Kidney (tissue), 14 donors: ENCODE measurements around the gene SLC52A1. TPM values are rescaled to one million over a fixed set of nuclear protein-coding genes. Genes with fewer than 3 reads are reported as not detected.
A peak's percentile ranks its signal among the peaks of the same experiment; 100 is the strongest.

ENCODE experiments used
- DNase-seq, 5 donors: peaks; one replicate each; pipeline ENCODE4 v3.0.0-alpha.2; 2013 to 2020
- FAIRE-seq: peaks from 2 replicates; lab custom pipeline; 2012; peaks lifted over from hg19 to GRCh38; lab: Jason Lieb, UNC
- H3K27ac ChIP-seq, 2 donors: one replicate each; pipeline ENCODE4 v1.7.0; 2013; ENCODE audit warnings: low read depth in 2 of 2, low read length in 2 of 2, inconsistent platforms in 1 of 2
- H3K27me3 ChIP-seq: one replicate; pipeline ENCODE4 v1.7.1; 2013; ENCODE audit warnings: low read length, inconsistent platforms; ENCODE audit not compliant: control insufficient read depth, insufficient read depth
- H3K36me3 ChIP-seq, 3 donors: one replicate each; pipeline versions ENCODE4 v1.7.0 to v1.7.1; 2013; ENCODE audit warnings: low read length in 3 of 3, control low read depth in 1 of 3, inconsistent platforms in 1 of 3; ENCODE audit not compliant: insufficient read depth in 3 of 3, control insufficient read depth in 2 of 3
- H3K4me1 ChIP-seq, 3 donors: one replicate each; pipeline versions ENCODE4 v1.7.0 to v1.7.1; 2013; ENCODE audit warnings: low read length in 3 of 3, inconsistent platforms in 1 of 3, low read depth in 1 of 3; ENCODE audit not compliant: control insufficient read depth in 2 of 3, insufficient read depth in 2 of 3
- H3K4me3 ChIP-seq, 3 donors: one replicate each; pipeline versions ENCODE4 v1.7.0 to v1.8.1; 2013; ENCODE audit warnings: low read length in 3 of 3, control low read depth in 1 of 3, inconsistent platforms in 1 of 3
- H3K9ac ChIP-seq, 3 donors: one replicate each; pipeline versions ENCODE4 v1.7.0 to v1.7.1; 2013; ENCODE audit warnings: low read length in 3 of 3, control low read depth in 1 of 3, inconsistent platforms in 1 of 3
- H3K9me3 ChIP-seq, 3 donors: one replicate each; pipeline versions ENCODE4 v1.7.0 to v1.7.1; 2013; ENCODE audit warnings: low read length in 3 of 3, control low read depth in 1 of 3, inconsistent platforms in 1 of 3; ENCODE audit not compliant: control insufficient read depth in 2 of 3, insufficient read depth in 1 of 3
- CTCF ChIP-seq: IDR thresholded peaks from 3 replicates; pipeline ENCODE4 v1.5.1; 2012; ENCODE audit warnings: mild to moderate bottlenecking, moderate library complexity, borderline replicate concordance; ENCODE audit not compliant: insufficient read depth; ENCODE audit errors: extremely low read depth
- intact Hi-C: fragments of 100-400 bp; cut with DNase I; formaldehyde crosslinking; loops from one replicate; pipeline ENCODE4 v1.11.1; 2022
- polyA plus RNA-seq: library from polyadenylated mRNA; stranded (reverse); fragments of 350-450 nt; fragmentation: Illumina TruSeq; extraction: RNeasy Lipid Tissue Mini Kit (QIAGEN cat#74804); gene quantifications from one replicate; pipeline ENCODE4 v1.2.3, GENCODE V29; 2014; ENCODE audit warnings: low read depth, low replicate concordance; ENCODE audit not compliant: insufficient read depth
- total RNA-seq: library from RNA; stranded (reverse); fragmentation: NEBNext Ultra II Directional; extraction: Animal tissue kit (Norgen Biotek cat#: 25700); gene quantifications from one replicate; pipeline ENCODE4 v1.2.1, GENCODE V29; 2021
- donor health status: control.
- donor health status: control.
- donor health status: control.
- donor health status: control.
- donor health status: control.
- donor health status: DM: yes; HTN: yes; CAD: no.
- donor health status: Normal renal cell carcinoma (clear cell type).

SLC52A1 gene
- total and polyA plus RNA-seq, 2 donors from 2014 or later: 0.19 to 0.90 TPM

- DNase-seq: no peak
- H3K9ac ChIP-seq: no peak overlapping the region
- no peak overlapping the region for H3K27ac ChIP-seq
- no peaks in the 10 kb centered on the region for H3K36me3 ChIP-seq
- H3K27me3 ChIP-seq: no peaks in the 10 kb centered on the region
- intact Hi-C loops: no loop called here
- no peak for FAIRE-seq
- TF ChIP-seq CTCF: no peak
- H3K4me3 ChIP-seq: no peak overlapping the region
- no peaks in the 10 kb centered on the region for H3K9me3 ChIP-seq
- no peaks in the 10 kb centered on the region for H3K4me1 ChIP-seq
Measured at GRCh38 chr17:5068236-5068635, 33.0 kb upstream of the SLC52A1 start.

GRCh38 chr17:5065227-5065744 is 30.1 kb upstream of the SLC52A1 start:
- Histone ChIP-seq H3K4me1 (no peaks in the 10 kb centered on the region), H3K4me3 (no peak overlapping the region), H3K27me3 (no peaks in the 10 kb centered on the region), H3K36me3 (no peaks in the 10 kb centered on the region), H3K9ac (no peak overlapping the region), H3K27ac (no peak overlapping the region), H3K9me3 (no peaks in the 10 kb centered on the region)
- intact Hi-C loops: no loop called here
- no peak for DNase-seq
- FAIRE-seq: no peak
- TF ChIP-seq CTCF: no peak

- FAIRE-seq (no peak), DNase-seq (no peak)
- Histone ChIP-seq H3K9ac (no peak overlapping the region), H3K27me3 (no peaks in the 10 kb centered on the region), H3K9me3 (no peaks in the 10 kb centered on the region), H3K4me3 (no peak overlapping the region), H3K4me1 (no peaks in the 10 kb centered on the region), H3K36me3 (no peaks in the 10 kb centered on the region), H3K27ac (no peak overlapping the region)
- TF ChIP-seq CTCF: no peak
- intact Hi-C loops: no loop called here
Measured at GRCh38 chr17:5055543-5055942, 20.3 kb upstream of the SLC52A1 start.

- no peaks in the 10 kb centered on the region for H3K36me3 ChIP-seq
- intact Hi-C loops: no loop called here
- H3K4me1 ChIP-seq: peaks cover 0 to 3% (median 0%) of the 10 kb centered on the region in 3 donors
- H3K4me3 ChIP-seq: no peak overlapping the region
- H3K9ac ChIP-seq: no peak overlapping the region
- H3K27ac ChIP-seq: no peak overlapping the region
- FAIRE-seq (no peak), DNase-seq (peak in 2 of 5 donors; percentile 17 to 73)
- TF ChIP-seq CTCF: no peak
- no peaks in the 10 kb centered on the region for H3K27me3 ChIP-seq
- no peaks in the 10 kb centered on the region for H3K9me3 ChIP-seq
Measured at GRCh38 chr17:5050278-5050677, 15.1 kb upstream of the SLC52A1 start.
